CD14-positive monocyte (primary cell): ENCODE measurements around the gene GNAL. TPM values are rescaled to one million over a fixed set of nuclear protein-coding genes. Genes with fewer than 3 reads are reported as not detected.

Experiments used
- DNase-seq, 3 donors: peaks; one replicate each; pipeline ENCODE4 v3.0.0-alpha.2; 2011 to 2022
- H2AFZ ChIP-seq: 2 replicates; pipeline ENCODE4 v1.6.0; 2012; ENCODE audit warnings: mild to moderate bottlenecking, low read depth, low read length, inconsistent platforms; ENCODE audit not compliant: insufficient read depth, poor library complexity, severe bottlenecking
- H3K27ac ChIP-seq, 2 donors: 1 replicate in 1 of 2; 2 replicates in 1 of 2; pipeline ENCODE4 v1.5.1; 2012 to 2013; ENCODE audit warnings: low read length in 2 of 2, control low read depth in 1 of 2, inconsistent platforms in 1 of 2, low read depth in 1 of 2, mild to moderate bottlenecking in 1 of 2
- H3K27me3 ChIP-seq, 2 donors: one replicate each; pipeline versions ENCODE4 v1.6.0 to v1.6.1; 2011 to 2013; ENCODE audit warnings: low read length in 2 of 2; ENCODE audit not compliant: control insufficient read depth in 2 of 2, insufficient read depth in 2 of 2
- H3K36me3 ChIP-seq, 2 donors: replicated peaks in 1 of 2; 1 replicate in 1 of 2; 2 replicates in 1 of 2; pipeline versions ENCODE4 v1.5.1 to v1.6.1; 2012 to 2013; ENCODE audit warnings: low read length in 2 of 2, control low read depth in 1 of 2, inconsistent platforms in 1 of 2, mild to moderate bottlenecking in 1 of 2; ENCODE audit not compliant: insufficient read depth in 2 of 2, control insufficient read depth in 1 of 2
- H3K4me1 ChIP-seq, 2 donors: 1 replicate in 1 of 2; 2 replicates in 1 of 2; pipeline versions ENCODE4 v1.5.1 to v1.6.1; 2012 to 2013; ENCODE audit warnings: low read length in 2 of 2, control low read depth in 1 of 2, inconsistent platforms in 1 of 2, mild to moderate bottlenecking in 1 of 2, moderate library complexity in 1 of 2; ENCODE audit not compliant: insufficient read depth in 2 of 2, control insufficient read depth in 1 of 2
- H3K4me2 ChIP-seq: replicated peaks from 2 replicates; pipeline ENCODE3; 2012; ENCODE audit warnings: low read length, moderate library complexity, mild to moderate bottlenecking; ENCODE audit not compliant: poor library complexity, severe bottlenecking; ENCODE audit errors: extremely low read depth
- H3K4me3 ChIP-seq, 3 experiments: fragments of 200-600 bp in 1 of 3; sonication (generic) in 1 of 3; replicated peaks in 1 of 3; 1 replicate in 2 of 3; 2 replicates in 1 of 3; pipeline ENCODE4 v1.5.1; 2011 to 2013; ENCODE audit warnings: low read length in 3 of 3, mild to moderate bottlenecking in 3 of 3, control low read depth in 2 of 3, low read depth in 2 of 3, inconsistent platforms in 1 of 3, moderate library complexity in 1 of 3
- H3K79me2 ChIP-seq: 2 replicates; pipeline ENCODE4 v1.6.0; 2012; ENCODE audit warnings: mild to moderate bottlenecking, control low read depth, inconsistent platforms, low read length, moderate library complexity; ENCODE audit not compliant: insufficient read depth
- H3K9ac ChIP-seq: 2 replicates; pipeline ENCODE4 v1.6.0; 2017; ENCODE audit warnings: low read length, mild to moderate bottlenecking; ENCODE audit not compliant: insufficient read depth, poor library complexity, severe bottlenecking
- H3K9me3 ChIP-seq, 2 donors: replicated peaks in 1 of 2; 1 replicate in 1 of 2; 2 replicates in 1 of 2; pipeline versions ENCODE4 v1.5.1 to v1.6.1; 2012 to 2013; ENCODE audit warnings: low read length in 2 of 2, control low read depth in 1 of 2; ENCODE audit not compliant: control insufficient read depth in 1 of 2, insufficient read depth in 1 of 2
- H4K20me1 ChIP-seq: 2 replicates; pipeline ENCODE4 v1.6.0; 2012; ENCODE audit warnings: mild to moderate bottlenecking, low read length, control low read depth, moderate library complexity; ENCODE audit not compliant: insufficient read depth
- H3K27ac Mint-ChIP-seq, 7 donors: one replicate each; pipeline ENCODE4 v1.8.0; 2020; ENCODE audit warnings: mild to moderate bottlenecking in 7 of 7, mixed read lengths in 7 of 7, moderate library complexity in 6 of 7, inconsistent platforms in 2 of 7
- H3K27me3 Mint-ChIP-seq, 3 donors: one replicate each; pipeline ENCODE4 v1.8.0; 2021 to 2022; ENCODE audit warnings: low read depth in 3 of 3, mild to moderate bottlenecking in 3 of 3, mixed read lengths in 3 of 3, moderate library complexity in 3 of 3, inconsistent platforms in 1 of 3
- H3K36me3 Mint-ChIP-seq, 2 donors: one replicate each; pipeline ENCODE4 v1.8.0; 2020; ENCODE audit warnings: mixed read lengths in 2 of 2, inconsistent platforms in 1 of 2, mild to moderate bottlenecking in 1 of 2
- H3K4me1 Mint-ChIP-seq: one replicate; pipeline ENCODE4 v1.8.0; 2020; ENCODE audit warnings: mild to moderate bottlenecking, mixed read lengths
- H3K4me3 Mint-ChIP-seq, 2 donors: one replicate each; pipeline ENCODE4 v1.8.0; 2020; ENCODE audit warnings: mild to moderate bottlenecking in 2 of 2, mixed read lengths in 2 of 2, moderate library complexity in 1 of 2
- H3K9me3 Mint-ChIP-seq, 7 donors: one replicate each; pipeline ENCODE4 v1.8.0; 2020 to 2022; ENCODE audit warnings: mixed read lengths in 7 of 7, mild to moderate bottlenecking in 6 of 7, moderate library complexity in 6 of 7, inconsistent platforms in 2 of 7
- WGBS: methylation state at CpG from one replicate; pipeline ENCODE4 v1.1.5; 2013; ENCODE audit warnings: missing lambda C conversion rate; ENCODE audit not compliant: insufficient coverage; 5-methylcytosine and 5-hydroxymethylcytosine counted together
- intact Hi-C, 2 donors: fragments of 100-400 bp; cut with micrococcal nuclease; formaldehyde crosslinking; loops; one replicate each; pipeline versions ENCODE4 v1.15.0 to v1.15.1; 2023
- polyA plus RNA-seq, 3 donors: library from polyadenylated mRNA; depleted of rRNA in 1 of 3; unstranded in 2 of 3; stranded (reverse) in 1 of 3; fragments of 300-500 nt in 2 of 3; fragments of >200 nt in 1 of 3; fragmentation: Illumina TruSeq in 2 of 3; gene quantifications; 1 replicate in 2 of 3; 2 replicates in 1 of 3; pipeline ENCODE4 v1.2.3, GENCODE V29; 2012 to 2021
- TF ChIP-seq, protein P1 (sequence below): fragments of 200-600 bp; IDR thresholded peaks from one replicate; pipeline ENCODE4 v1.8.0; 2022; ENCODE audit warnings: antibody characterized with exemption, mild to moderate bottlenecking

Gene GNAL
- polyA plus RNA-seq, 3 donors, result 0.01 to 0.03 TPM; not detected in 1

DNA sequence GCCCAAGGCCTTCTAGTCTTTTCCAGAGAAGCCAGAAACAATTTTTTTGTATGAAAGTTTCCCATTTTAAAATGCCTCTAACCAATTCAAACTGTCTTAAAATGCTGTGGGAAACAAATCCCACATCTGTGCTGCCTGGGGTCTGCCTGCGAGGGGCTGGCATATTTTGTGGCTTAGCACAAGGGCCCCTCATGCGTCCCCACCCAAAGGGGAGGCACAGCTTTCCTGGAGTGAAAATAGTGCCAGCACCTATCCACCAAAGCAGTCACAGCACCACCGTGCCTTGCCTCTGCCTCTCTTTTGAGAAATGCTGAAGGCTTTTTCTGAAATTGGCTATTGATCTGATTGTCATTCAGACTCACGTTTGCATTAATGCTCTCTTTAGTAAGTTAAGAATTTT is 22.2 kb upstream of the GNAL start:
- no peak overlapping the region for H3K27ac Mint-ChIP-seq
- H3K4me3 Mint-ChIP-seq, result no peak overlapping the region
- Histone ChIP-seq H3K36me3 (no peaks in the 10 kb centered on the region), H2AFZ (no peak overlapping the region), H3K27me3 (no peaks in the 10 kb centered on the region), H3K9ac (no peak overlapping the region), H3K4me3 (no peak overlapping the region), H4K20me1 (no peaks in the 10 kb centered on the region), H3K4me2 (no peak overlapping the region), H3K79me2 (no peaks in the 10 kb centered on the region), H3K9me3 (no peaks in the 10 kb centered on the region), H3K27ac (no peak overlapping the region), H3K4me1 (no peaks in the 10 kb centered on the region)
- DNase-seq, result no peak
- 94% methylated on average over 2 of the region's 4 CpGs for WGBS
- TF ChIP-seq, protein P1, sequence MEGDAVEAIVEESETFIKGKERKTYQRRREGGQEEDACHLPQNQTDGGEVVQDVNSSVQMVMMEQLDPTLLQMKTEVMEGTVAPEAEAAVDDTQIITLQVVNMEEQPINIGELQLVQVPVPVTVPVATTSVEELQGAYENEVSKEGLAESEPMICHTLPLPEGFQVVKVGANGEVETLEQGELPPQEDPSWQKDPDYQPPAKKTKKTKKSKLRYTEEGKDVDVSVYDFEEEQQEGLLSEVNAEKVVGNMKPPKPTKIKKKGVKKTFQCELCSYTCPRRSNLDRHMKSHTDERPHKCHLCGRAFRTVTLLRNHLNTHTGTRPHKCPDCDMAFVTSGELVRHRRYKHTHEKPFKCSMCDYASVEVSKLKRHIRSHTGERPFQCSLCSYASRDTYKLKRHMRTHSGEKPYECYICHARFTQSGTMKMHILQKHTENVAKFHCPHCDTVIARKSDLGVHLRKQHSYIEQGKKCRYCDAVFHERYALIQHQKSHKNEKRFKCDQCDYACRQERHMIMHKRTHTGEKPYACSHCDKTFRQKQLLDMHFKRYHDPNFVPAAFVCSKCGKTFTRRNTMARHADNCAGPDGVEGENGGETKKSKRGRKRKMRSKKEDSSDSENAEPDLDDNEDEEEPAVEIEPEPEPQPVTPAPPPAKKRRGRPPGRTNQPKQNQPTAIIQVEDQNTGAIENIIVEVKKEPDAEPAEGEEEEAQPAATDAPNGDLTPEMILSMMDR, result no peak
- H3K9me3 Mint-ChIP-seq, result no peaks in the 10 kb centered on the region
- H3K4me1 Mint-ChIP-seq, result no peaks in the 10 kb centered on the region
- intact Hi-C loops, result no loop called here
- peaks cover 3 to 10% (median 5%) of the 10 kb centered on the region in 3 donors for H3K27me3 Mint-ChIP-seq
- no peaks in the 10 kb centered on the region for H3K36me3 Mint-ChIP-seq

DNA sequence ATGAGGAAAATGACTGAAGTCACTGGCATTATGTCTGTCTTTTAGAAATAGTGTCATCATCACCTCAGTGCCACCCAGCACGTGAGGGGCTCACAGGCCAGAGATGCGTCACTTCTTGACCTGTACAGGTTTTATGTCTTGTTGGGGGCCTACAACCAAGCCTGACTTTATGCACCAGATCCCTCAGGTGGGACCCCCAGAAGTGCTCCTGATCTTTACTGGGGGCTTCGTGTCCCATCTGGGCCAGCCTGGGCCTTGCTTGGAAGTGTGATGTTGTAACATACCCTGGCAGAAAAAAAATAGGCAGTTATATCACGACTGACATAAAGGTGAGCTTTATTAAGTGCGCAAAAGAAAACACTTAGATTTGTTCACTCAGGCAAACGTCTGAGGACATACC is 21.5 kb upstream of the GNAL start:
- H3K9me3 Mint-ChIP-seq, result no peaks in the 10 kb centered on the region

More for the DNA sequence above, 21.5 kb upstream of the GNAL start:
- H3K4me3 ChIP-seq, result no peak overlapping the region
- Mint-ChIP-seq H3K4me3 (no peak overlapping the region), H3K27ac (no peak overlapping the region), H3K4me1 (no peaks in the 10 kb centered on the region), H3K36me3 (no peaks in the 10 kb centered on the region), H3K27me3 (peaks cover 3 to 10% (median 5%) of the 10 kb centered on the region in 3 donors)
- no peaks in the 10 kb centered on the region for H3K9me3 ChIP-seq
- H4K20me1 ChIP-seq, result no peaks in the 10 kb centered on the region
- H3K36me3 ChIP-seq, result no peaks in the 10 kb centered on the region
- no peaks in the 10 kb centered on the region for H3K4me1 ChIP-seq
- no peak for DNase-seq
- no peaks in the 10 kb centered on the region for H3K27me3 ChIP-seq
- H3K9ac ChIP-seq, result no peak overlapping the region
- no peak overlapping the region for H3K4me2 ChIP-seq
- intact Hi-C loops, result no loop called here
- H3K27ac ChIP-seq, result no peak overlapping the region
- WGBS, result 94% methylated on average over 3 of the region's 6 CpGs
- H3K79me2 ChIP-seq, result no peaks in the 10 kb centered on the region
- H2AFZ ChIP-seq, result no peak overlapping the region
- TF ChIP-seq, protein P1, result no peak
